Measurements from ENCODE around the gene ABCA9.

The ABCA9 gene, protein sequence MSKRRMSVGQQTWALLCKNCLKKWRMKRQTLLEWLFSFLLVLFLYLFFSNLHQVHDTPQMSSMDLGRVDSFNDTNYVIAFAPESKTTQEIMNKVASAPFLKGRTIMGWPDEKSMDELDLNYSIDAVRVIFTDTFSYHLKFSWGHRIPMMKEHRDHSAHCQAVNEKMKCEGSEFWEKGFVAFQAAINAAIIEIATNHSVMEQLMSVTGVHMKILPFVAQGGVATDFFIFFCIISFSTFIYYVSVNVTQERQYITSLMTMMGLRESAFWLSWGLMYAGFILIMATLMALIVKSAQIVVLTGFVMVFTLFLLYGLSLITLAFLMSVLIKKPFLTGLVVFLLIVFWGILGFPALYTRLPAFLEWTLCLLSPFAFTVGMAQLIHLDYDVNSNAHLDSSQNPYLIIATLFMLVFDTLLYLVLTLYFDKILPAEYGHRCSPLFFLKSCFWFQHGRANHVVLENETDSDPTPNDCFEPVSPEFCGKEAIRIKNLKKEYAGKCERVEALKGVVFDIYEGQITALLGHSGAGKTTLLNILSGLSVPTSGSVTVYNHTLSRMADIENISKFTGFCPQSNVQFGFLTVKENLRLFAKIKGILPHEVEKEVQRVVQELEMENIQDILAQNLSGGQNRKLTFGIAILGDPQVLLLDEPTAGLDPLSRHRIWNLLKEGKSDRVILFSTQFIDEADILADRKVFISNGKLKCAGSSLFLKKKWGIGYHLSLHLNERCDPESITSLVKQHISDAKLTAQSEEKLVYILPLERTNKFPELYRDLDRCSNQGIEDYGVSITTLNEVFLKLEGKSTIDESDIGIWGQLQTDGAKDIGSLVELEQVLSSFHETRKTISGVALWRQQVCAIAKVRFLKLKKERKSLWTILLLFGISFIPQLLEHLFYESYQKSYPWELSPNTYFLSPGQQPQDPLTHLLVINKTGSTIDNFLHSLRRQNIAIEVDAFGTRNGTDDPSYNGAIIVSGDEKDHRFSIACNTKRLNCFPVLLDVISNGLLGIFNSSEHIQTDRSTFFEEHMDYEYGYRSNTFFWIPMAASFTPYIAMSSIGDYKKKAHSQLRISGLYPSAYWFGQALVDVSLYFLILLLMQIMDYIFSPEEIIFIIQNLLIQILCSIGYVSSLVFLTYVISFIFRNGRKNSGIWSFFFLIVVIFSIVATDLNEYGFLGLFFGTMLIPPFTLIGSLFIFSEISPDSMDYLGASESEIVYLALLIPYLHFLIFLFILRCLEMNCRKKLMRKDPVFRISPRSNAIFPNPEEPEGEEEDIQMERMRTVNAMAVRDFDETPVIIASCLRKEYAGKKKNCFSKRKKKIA (N-terminal part only)

DNA sequence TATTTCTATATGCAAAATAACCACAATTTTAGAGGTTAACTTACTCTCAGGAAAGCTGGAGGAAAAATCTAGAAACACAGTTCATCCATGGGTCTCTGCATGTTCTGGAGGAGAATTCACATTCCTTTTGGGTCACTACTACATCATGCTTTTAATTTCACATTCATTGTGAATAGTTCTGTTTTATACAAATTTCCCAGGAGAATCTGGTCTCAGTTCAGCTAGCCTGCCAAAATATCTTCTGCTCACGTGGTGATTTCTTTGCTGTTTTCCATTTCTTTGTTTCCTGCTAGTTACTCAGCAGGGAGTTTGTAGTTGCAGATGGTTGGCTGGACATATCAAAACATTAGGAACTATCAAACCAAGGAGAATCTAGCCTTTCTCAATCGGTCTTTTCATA, at the start of gene ABCA9:
TSS of gene ABCA9 (minus strand) at position 106 of the 400 bp plus-strand sequence. CDS start 9,801 bp downstream, outside the sequence.
- no peaks in the 10 kb centered on the region for H3K27me3 Mint-ChIP-seq (ENCODE audit: low read depth)
- no peak within 1 kb of the TSS for H3K27ac Mint-ChIP-seq
- no peaks in the 10 kb centered on the region for H3K36me3 Mint-ChIP-seq (ENCODE audit: low read depth)
- H3K4me3 Mint-ChIP-seq: no peak within 1 kb of the TSS
- peaks cover 11% of the 10 kb centered on the region for H3K4me1 Mint-ChIP-seq (ENCODE audit: low read depth)
- peaks cover 11% of the 10 kb centered on the region for H3K9me3 Mint-ChIP-seq
- DNase-seq (ENCODE audit: low spot score): no peak

DNA sequence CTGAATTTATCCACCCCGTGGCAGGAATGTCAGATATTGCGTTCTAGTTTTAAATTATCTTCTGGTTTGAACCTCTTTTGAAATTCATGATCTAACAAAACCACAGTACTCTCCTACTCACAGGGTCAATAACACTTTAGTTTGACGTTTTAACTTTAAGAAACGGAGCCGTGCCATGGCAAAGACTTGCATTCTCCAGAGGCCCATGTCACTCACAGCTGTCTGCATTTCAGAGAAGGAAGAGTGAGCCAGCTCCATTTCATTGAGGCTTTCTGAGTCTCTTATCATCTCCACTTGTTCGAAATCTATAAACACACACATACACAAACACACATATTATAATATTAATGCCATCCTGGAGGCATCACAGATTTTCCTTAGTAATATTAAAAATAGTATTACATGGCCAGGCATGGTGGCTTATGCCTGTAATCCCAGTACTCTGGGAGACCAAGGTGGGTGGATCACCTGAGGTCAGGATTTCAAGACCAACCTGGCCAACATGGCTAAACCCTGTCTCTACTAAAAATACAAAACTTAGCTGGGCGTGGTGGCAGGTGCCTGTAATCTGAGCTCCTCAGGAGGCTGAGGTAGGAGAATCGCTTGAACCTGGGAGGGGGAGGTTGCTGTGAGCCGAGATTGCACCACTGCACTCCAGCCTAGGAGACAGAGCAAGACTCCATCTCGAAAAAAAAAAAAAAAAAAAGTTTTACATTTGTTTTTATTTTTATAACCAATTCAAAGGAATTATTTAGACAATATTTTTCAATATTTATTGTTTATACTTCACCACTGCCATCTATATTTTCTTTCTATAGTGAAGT, 45.4 kb upstream of the ABCA9 start:
- Mint-ChIP-seq H3K36me3 (ENCODE audit: low read depth) (no peaks in the 10 kb centered on the region), H3K27me3 (ENCODE audit: low read depth) (no peaks in the 10 kb centered on the region), H3K9me3 (no peaks in the 10 kb centered on the region), H3K27ac (no peak overlapping the region), H3K4me3 (no peak overlapping the region), H3K4me1 (ENCODE audit: low read depth) (no peaks in the 10 kb centered on the region)
- DNase-seq (ENCODE audit: low spot score): no peak

DNA sequence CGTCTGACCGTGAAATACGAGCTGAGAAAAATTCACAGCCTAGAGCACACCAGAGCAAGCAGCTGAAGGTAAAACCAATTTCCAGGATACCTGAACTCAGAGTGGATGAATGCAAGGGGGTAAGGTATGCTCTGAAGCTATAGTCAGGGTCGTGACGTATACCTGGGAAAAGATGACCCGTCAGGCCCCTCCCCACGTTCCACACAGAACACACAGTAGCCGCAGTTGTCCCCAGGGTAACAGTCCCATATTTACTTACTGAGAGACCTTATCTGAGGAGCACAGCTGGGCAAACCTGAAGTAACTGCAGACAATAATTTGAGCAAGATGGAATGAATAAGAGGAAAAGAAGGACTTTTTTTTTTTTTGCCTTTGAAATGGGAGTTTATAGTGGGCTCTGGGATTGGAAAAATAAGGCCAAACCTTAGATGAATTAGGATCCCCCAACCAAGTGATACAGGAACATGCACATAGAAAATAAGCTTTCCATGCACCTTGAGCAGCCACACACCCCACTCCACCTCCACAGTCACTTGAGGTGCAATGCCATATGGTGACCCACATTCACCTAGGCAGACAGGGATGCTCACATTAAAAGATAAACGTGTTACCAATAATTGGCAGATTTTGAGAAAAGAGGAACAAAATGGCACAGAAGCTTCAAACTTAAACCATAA, 43.0 kb upstream of the ABCA9 start:
- no peaks in the 10 kb centered on the region for H3K27me3 Mint-ChIP-seq (ENCODE audit: low read depth)
- H3K4me3 Mint-ChIP-seq: no peak overlapping the region
- H3K36me3 Mint-ChIP-seq (ENCODE audit: low read depth): no peaks in the 10 kb centered on the region
- no peak overlapping the region for H3K27ac Mint-ChIP-seq
- H3K4me1 Mint-ChIP-seq (ENCODE audit: low read depth): no peaks in the 10 kb centered on the region
- H3K9me3 Mint-ChIP-seq: no peaks in the 10 kb centered on the region
- no peak for DNase-seq (ENCODE audit: low spot score)

DNA sequence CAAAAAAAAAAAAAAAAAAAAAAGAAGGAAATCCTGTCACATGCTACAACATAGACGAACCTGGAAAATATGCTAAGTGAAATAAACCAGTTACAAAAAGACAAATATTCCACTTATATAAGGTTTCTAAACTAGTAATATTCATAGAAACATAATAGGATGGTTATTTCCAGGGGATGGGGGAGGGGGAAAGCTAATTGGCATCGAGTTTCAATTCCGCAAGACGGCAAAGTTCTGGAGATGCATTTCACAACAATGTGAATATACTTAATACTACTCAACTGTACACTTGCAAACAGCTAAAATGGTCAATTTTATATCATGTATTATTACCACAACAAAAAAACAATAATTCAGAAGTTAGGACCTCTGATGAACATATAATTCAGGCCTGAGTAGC, 37.9 kb upstream of the ABCA9 start:
- Mint-ChIP-seq H3K4me1 (ENCODE audit: low read depth) (no peaks in the 10 kb centered on the region), H3K9me3 (no peaks in the 10 kb centered on the region), H3K27me3 (ENCODE audit: low read depth) (peaks cover 7% of the 10 kb centered on the region), H3K36me3 (ENCODE audit: low read depth) (no peaks in the 10 kb centered on the region), H3K4me3 (no peak overlapping the region), H3K27ac (no peak overlapping the region)
- DNase-seq (ENCODE audit: low spot score): no peak

GRCh38 chr17:69096541-69096940, 35.8 kb upstream of the ABCA9 start:
- no peaks in the 10 kb centered on the region for H3K36me3 Mint-ChIP-seq (ENCODE audit: low read depth)
- H3K4me1 Mint-ChIP-seq (ENCODE audit: low read depth): peaks cover 4% of the 10 kb centered on the region
- H3K4me3 Mint-ChIP-seq: no peak overlapping the region
- H3K27me3 Mint-ChIP-seq (ENCODE audit: low read depth): peaks cover 12% of the 10 kb centered on the region
- no peaks in the 10 kb centered on the region for H3K9me3 Mint-ChIP-seq
- no peak for DNase-seq (ENCODE audit: low spot score)
- no peak overlapping the region for H3K27ac Mint-ChIP-seq

- H3K9me3 Mint-ChIP-seq: no peaks in the 10 kb centered on the region
- H3K4me3 Mint-ChIP-seq: no peak overlapping the region
- H3K27ac Mint-ChIP-seq: no peak overlapping the region
- H3K27me3 Mint-ChIP-seq (ENCODE audit: low read depth): peaks cover 12% of the 10 kb centered on the region
- no peak for DNase-seq (ENCODE audit: low spot score)
- peaks cover 4% of the 10 kb centered on the region for H3K4me1 Mint-ChIP-seq (ENCODE audit: low read depth)
- H3K36me3 Mint-ChIP-seq (ENCODE audit: low read depth): no peaks in the 10 kb centered on the region
Observed at GRCh38 chr17:69093995-69094394, 33.3 kb upstream of the ABCA9 start.

GRCh38 chr17:69093279-69093789, 32.6 kb upstream of the ABCA9 start:
- H3K27me3 Mint-ChIP-seq (ENCODE audit: low read depth): peaks cover 12% of the 10 kb centered on the region
- no peak overlapping the region for H3K4me3 Mint-ChIP-seq
- H3K9me3 Mint-ChIP-seq: no peaks in the 10 kb centered on the region
- H3K27ac Mint-ChIP-seq: no peak overlapping the region
- H3K4me1 Mint-ChIP-seq (ENCODE audit: low read depth): peaks cover 4% of the 10 kb centered on the region
- no peak for DNase-seq (ENCODE audit: low spot score)
- no peaks in the 10 kb centered on the region for H3K36me3 Mint-ChIP-seq (ENCODE audit: low read depth)

DNA sequence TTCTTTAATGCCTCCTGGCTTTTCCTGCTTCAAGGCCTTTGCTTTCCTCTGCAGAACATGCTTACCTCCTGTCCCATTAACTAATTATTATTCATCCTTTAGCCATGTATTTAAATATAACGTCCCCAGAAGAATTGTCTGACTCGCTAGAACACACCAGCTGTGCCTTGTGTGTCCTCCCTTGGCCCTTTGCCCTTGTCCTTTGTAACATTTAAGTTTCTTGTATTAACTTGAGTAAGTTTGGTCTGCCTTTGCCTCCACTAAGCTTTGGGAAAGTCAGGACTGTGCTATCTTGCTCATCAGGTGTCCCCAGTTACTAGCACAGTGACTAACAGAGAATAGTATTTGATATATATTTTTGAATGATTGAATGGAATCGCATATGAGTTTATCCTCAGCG, 29.6 kb upstream of the ABCA9 start:
- Mint-ChIP-seq H3K27me3 (ENCODE audit: low read depth) (peaks cover 12% of the 10 kb centered on the region), H3K4me3 (no peak overlapping the region), H3K4me1 (ENCODE audit: low read depth) (peaks cover 4% of the 10 kb centered on the region), H3K36me3 (ENCODE audit: low read depth) (no peaks in the 10 kb centered on the region), H3K9me3 (no peaks in the 10 kb centered on the region), H3K27ac (no peak overlapping the region)
- DNase-seq (ENCODE audit: low spot score): no peak

DNA sequence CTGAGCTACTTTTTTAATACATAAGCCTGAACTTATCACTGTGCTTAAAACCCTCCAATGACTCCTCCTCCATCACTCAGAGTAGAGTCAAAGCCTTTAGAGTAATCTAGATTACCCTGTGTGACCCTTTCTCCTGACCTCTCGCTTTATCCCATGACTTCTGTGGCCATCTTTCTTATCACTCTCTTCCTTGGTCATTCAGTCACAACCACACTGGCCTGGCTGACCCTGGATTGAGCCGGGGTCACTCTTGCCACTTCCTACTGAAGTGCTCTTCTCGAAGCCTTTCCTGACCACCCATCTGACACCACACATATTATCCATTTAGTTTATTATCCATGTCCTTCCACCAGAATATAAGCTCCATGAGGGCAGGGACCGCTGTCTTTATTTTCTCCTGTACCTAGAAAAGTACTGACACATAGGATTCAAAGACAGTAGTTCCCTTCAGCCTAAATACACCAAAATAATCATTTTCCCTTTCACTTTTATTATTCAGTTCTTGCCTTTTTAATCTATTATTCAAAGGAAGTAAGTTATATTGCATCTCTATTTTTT, 28.0 kb upstream of the ABCA9 start:
- DNase-seq (ENCODE audit: low spot score): no peak
- H3K9me3 Mint-ChIP-seq: no peaks in the 10 kb centered on the region
- H3K27me3 Mint-ChIP-seq (ENCODE audit: low read depth): peaks cover 5% of the 10 kb centered on the region
- no peak overlapping the region for H3K27ac Mint-ChIP-seq
- peaks cover 4% of the 10 kb centered on the region for H3K4me1 Mint-ChIP-seq (ENCODE audit: low read depth)
- H3K36me3 Mint-ChIP-seq (ENCODE audit: low read depth): no peaks in the 10 kb centered on the region
- H3K4me3 Mint-ChIP-seq: no peak overlapping the region

- no peak for DNase-seq (ENCODE audit: low spot score)
- Mint-ChIP-seq H3K4me1 (ENCODE audit: low read depth) (no peaks in the 10 kb centered on the region), H3K4me3 (no peak overlapping the region), H3K36me3 (ENCODE audit: low read depth) (no peaks in the 10 kb centered on the region), H3K27ac (no peak overlapping the region), H3K27me3 (ENCODE audit: low read depth) (no peaks in the 10 kb centered on the region), H3K9me3 (peaks cover 5% of the 10 kb centered on the region)
Observed at GRCh38 chr17:69086641-69087040, 25.9 kb upstream of the ABCA9 start.

GRCh38 chr17:69084911-69085310, 24.2 kb upstream of the ABCA9 start:
- Mint-ChIP-seq H3K27ac (no peak overlapping the region), H3K4me3 (no peak overlapping the region), H3K27me3 (ENCODE audit: low read depth) (no peaks in the 10 kb centered on the region), H3K4me1 (ENCODE audit: low read depth) (no peaks in the 10 kb centered on the region), H3K9me3 (peaks cover 5% of the 10 kb centered on the region), H3K36me3 (ENCODE audit: low read depth) (no peaks in the 10 kb centered on the region)
- no peak for DNase-seq (ENCODE audit: low spot score)

DNA sequence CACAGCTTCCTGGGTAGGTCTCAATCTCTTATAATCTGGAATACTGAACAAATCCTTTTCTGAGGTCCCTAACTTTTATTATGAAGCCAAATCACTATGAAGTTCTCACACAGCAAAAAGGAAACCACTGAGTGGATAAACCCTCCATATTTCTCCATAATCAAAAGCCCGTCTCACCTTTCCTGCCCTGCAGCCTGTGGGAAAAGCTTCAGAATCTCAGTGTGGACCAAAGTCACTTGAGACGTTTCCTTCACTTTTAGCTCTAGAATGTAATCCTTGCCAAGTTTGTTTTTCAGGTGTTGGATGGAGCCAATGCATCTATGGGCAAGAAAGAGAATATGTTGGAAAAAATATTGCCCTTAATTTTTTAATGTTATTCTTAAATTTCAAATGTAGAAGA, 22.0 kb upstream of the ABCA9 start:
- no peak overlapping the region for H3K27ac Mint-ChIP-seq
- no peaks in the 10 kb centered on the region for H3K4me1 Mint-ChIP-seq (ENCODE audit: low read depth)
- DNase-seq (ENCODE audit: low spot score): no peak
- H3K9me3 Mint-ChIP-seq: peaks cover 5% of the 10 kb centered on the region
- no peak overlapping the region for H3K4me3 Mint-ChIP-seq
- no peaks in the 10 kb centered on the region for H3K27me3 Mint-ChIP-seq (ENCODE audit: low read depth)
- no peaks in the 10 kb centered on the region for H3K36me3 Mint-ChIP-seq (ENCODE audit: low read depth)
